B cell (primary cell): ENCODE results near the gene OTOF. TPM values are rescaled to one million over a fixed set of nuclear protein-coding genes. Genes with fewer than 3 reads are reported as not detected.

ENCODE experiments used
- ATAC-seq: fragments of 200-7000 bp; cut with Tn5 transposase; one replicate; pipeline ENCODE4 v1.10.0; 2021; ENCODE audit warnings: low read depth, mild to moderate bottlenecking, moderate number of reproducible peaks, moderate library complexity
- CTCF ChIA-PET: fragments of 350-600 bp; sonication (Branson Sonifier 250); formaldehyde crosslinking; loops from one replicate; lab custom pipeline; 2021; ENCODE audit warnings: antibody characterized with exemption, inconsistent platforms; lab: Charles Lee
- POLR2A ChIA-PET: fragments of 350-600 bp; sonication (Branson Sonifier 250); formaldehyde crosslinking; loops from one replicate; lab custom pipeline; 2021; ENCODE audit warnings: antibody characterized with exemption; lab: Charles Lee
- DNase-seq: peaks from one replicate; pipeline ENCODE4 v3.0.0; 2013
- H2AFZ ChIP-seq: 2 replicates; pipeline ENCODE4 v1.6.1; 2012; ENCODE audit warnings: mild to moderate bottlenecking, low read depth, low read length; ENCODE audit not compliant: insufficient read depth, poor library complexity, severe bottlenecking
- H3K27ac ChIP-seq, 2 donors: 1 replicate in 1 of 2; 2 replicates in 1 of 2; pipeline ENCODE4 v1.5.1; 2012 to 2013; ENCODE audit warnings: low read length in 2 of 2, mild to moderate bottlenecking in 2 of 2, moderate library complexity in 1 of 2
- H3K27me3 ChIP-seq, 4 experiments: fragments of 200-600 bp in 1 of 4; sonication (generic) in 1 of 4; replicated peaks in 1 of 4; 1 replicate in 2 of 4; 2 replicates in 2 of 4; pipeline versions ENCODE4 v1.6.1 to v1.7.0; 2013 to 2016; ENCODE audit warnings: low read length in 3 of 4, mild to moderate bottlenecking in 2 of 4, mixed read lengths in 1 of 4, moderate library complexity in 1 of 4; ENCODE audit not compliant: insufficient read depth in 4 of 4, control insufficient read depth in 3 of 4; ENCODE audit errors: control extremely low read depth in 1 of 4
- H3K36me3 ChIP-seq, 2 experiments: replicated peaks in 1 of 2; 1 replicate in 1 of 2; 2 replicates in 1 of 2; pipeline versions ENCODE4 v1.6.1 to v1.7.1; 2013; ENCODE audit warnings: low read length in 1 of 2; ENCODE audit not compliant: insufficient read depth in 2 of 2, control insufficient read depth in 1 of 2; ENCODE audit errors: control extremely low read depth in 1 of 2, extremely low read depth in 1 of 2
- H3K4me1 ChIP-seq, 2 donors: fragments of 200-600 bp in 1 of 2; sonication (generic) in 1 of 2; 1 replicate in 1 of 2; 2 replicates in 1 of 2; pipeline versions ENCODE4 v1.5.1 to v1.6.1; 2013 to 2017; ENCODE audit warnings: low read length in 2 of 2; ENCODE audit not compliant: control insufficient read depth in 2 of 2, insufficient read depth in 2 of 2
- H3K4me2 ChIP-seq: replicated peaks from 2 replicates; pipeline ENCODE3; 2012; ENCODE audit warnings: mild to moderate bottlenecking, low read depth, low read length; ENCODE audit not compliant: poor library complexity, severe bottlenecking
- H3K4me3 ChIP-seq, 5 experiments: fragments of 200-600 bp in 1 of 5; sonication (generic) in 1 of 5; 1 replicate in 3 of 5; 2 replicates in 2 of 5; pipeline versions ENCODE4 v1.5.1 to v1.7.0; 2011 to 2016; ENCODE audit warnings: low read length in 4 of 5, mild to moderate bottlenecking in 4 of 5, low read depth in 2 of 5, control low read depth in 1 of 5, moderate library complexity in 1 of 5; ENCODE audit not compliant: insufficient read depth in 1 of 5; ENCODE audit errors: control extremely low read depth in 1 of 5, extremely low read depth in 1 of 5
- H3K79me2 ChIP-seq: fragments of 200-600 bp; sonication (generic); one replicate; pipeline ENCODE4 v1.6.0; 2016; ENCODE audit warnings: low read length; ENCODE audit not compliant: control insufficient read depth, insufficient read depth
- H3K9ac ChIP-seq: fragments of 200-600 bp; sonication (generic); 2 replicates; pipeline ENCODE4 v1.6.1; 2017; ENCODE audit warnings: mild to moderate bottlenecking, low read length, moderate library complexity
- H3K9me3 ChIP-seq, 3 donors: one replicate each; pipeline versions ENCODE4 v1.6.1 to v1.7.1; 2013; ENCODE audit warnings: low read length in 2 of 3; ENCODE audit not compliant: control insufficient read depth in 2 of 3, insufficient read depth in 1 of 3; ENCODE audit errors: control extremely low read depth in 1 of 3
- H4K20me1 ChIP-seq: 2 replicates; pipeline ENCODE4 v1.6.0; 2012; ENCODE audit warnings: mild to moderate bottlenecking, low read length; ENCODE audit not compliant: insufficient read depth, control insufficient read depth, poor library complexity, severe bottlenecking
- H3K27ac Mint-ChIP-seq: one replicate; pipeline ENCODE4 v1.8.0; 2021; ENCODE audit warnings: mixed read lengths
- H3K27me3 Mint-ChIP-seq: one replicate; pipeline ENCODE4 v1.8.0; 2021; ENCODE audit warnings: mixed read lengths
- H3K4me1 Mint-ChIP-seq: one replicate; pipeline ENCODE4 v1.8.0; 2021; ENCODE audit warnings: mixed read lengths
- H3K4me3 Mint-ChIP-seq: one replicate; pipeline ENCODE4 v1.8.0; 2021; ENCODE audit warnings: mixed read lengths
- H3K9me3 Mint-ChIP-seq: one replicate; pipeline ENCODE4 v1.8.0; 2022; ENCODE audit warnings: mixed read lengths; ENCODE audit not compliant: insufficient read depth
- EZH2 ChIP-seq: IDR thresholded peaks from 2 replicates; pipeline ENCODE4 v1.6.1; 2012; ENCODE audit warnings: borderline replicate concordance, low read depth, mild to moderate bottlenecking, moderate library complexity, low read length; ENCODE audit not compliant: insufficient read depth, poor library complexity, severe bottlenecking
- WGBS: methylation state at CpG from one replicate; pipeline ENCODE4 v1.1.5; 2013; ENCODE audit warnings: missing lambda C conversion rate; ENCODE audit not compliant: insufficient coverage; 5-methylcytosine and 5-hydroxymethylcytosine counted together
- intact Hi-C: fragments of 100-400 bp; cut with micrococcal nuclease; formaldehyde crosslinking; loops from one replicate; pipeline ENCODE4 v1.10.0; 2022
- polyA plus RNA-seq: library from polyadenylated mRNA; depleted of rRNA; stranded (reverse); fragments of >200 nt; gene quantifications from 2 replicates; pipeline ENCODE4 v1.2.3, GENCODE V29; 2012
- total RNA-seq, 2 donors: library from RNA; stranded (reverse); fragments of 120-200 nt in 1 of 2; gene quantifications; 1 replicate in 1 of 2; 2 replicates in 1 of 2; pipeline versions ENCODE4 v1.2.3 to v1.2.4, GENCODE V29; 2013 to 2022
- TF ChIP-seq, protein P1 (sequence below): fragments of 200-600 bp; IDR thresholded peaks from one replicate; pipeline ENCODE4 v1.8.0; 2022; ENCODE audit warnings: antibody characterized with exemption, mild to moderate bottlenecking

OTOF gene
- total and polyA plus RNA-seq, 2 donors (not counting 1 experiment from before 2014, with no cell fraction given) = not detected

DNA sequence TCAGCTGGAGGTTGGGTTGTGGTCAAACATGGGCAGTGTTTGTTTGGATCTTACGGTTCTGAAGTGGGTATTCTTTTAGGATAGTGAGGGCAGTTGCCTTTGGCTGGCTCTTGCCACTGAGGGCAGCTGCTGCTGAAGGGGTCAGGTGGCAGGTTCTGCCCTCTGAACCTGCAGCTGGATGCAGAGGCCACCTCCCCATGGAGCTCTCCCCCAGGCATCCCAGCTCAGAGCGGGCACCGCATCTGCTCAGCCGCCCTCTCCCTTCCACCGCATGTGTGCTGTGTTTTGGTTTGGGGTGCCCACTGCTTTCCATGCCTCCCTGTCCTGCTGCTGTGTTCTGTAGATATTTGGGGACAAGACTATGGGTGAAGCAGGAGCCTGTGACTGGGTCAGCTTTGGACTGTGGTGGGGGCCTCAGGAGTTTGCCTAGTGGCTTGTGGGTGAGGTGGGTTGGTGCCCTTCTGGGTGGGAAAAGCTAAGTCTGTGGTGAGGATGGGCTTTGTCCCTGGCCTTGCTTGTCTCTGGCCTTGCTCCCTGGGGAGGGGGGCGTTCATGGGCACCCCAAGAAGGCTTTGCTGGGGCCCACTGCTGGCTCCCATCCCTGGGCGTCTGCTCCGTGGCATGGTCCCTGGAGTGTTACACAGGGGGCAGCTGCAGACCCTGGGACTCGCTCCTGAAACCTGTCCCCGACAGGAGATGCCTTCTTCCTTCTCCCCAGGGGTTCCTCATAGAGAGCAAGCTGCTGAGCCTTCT lies 28.5 kb downstream of the OTOF start:
- no peak overlapping the region for H3K4me3 ChIP-seq
- CTCF ChIA-PET = no interaction called here
- no peak overlapping the region for H3K9ac ChIP-seq
- POLR2A ChIA-PET = no interaction called here
- intact Hi-C loops = no loop called here
- H3K27ac ChIP-seq = no peak overlapping the region
- TF ChIP-seq, protein P1, sequence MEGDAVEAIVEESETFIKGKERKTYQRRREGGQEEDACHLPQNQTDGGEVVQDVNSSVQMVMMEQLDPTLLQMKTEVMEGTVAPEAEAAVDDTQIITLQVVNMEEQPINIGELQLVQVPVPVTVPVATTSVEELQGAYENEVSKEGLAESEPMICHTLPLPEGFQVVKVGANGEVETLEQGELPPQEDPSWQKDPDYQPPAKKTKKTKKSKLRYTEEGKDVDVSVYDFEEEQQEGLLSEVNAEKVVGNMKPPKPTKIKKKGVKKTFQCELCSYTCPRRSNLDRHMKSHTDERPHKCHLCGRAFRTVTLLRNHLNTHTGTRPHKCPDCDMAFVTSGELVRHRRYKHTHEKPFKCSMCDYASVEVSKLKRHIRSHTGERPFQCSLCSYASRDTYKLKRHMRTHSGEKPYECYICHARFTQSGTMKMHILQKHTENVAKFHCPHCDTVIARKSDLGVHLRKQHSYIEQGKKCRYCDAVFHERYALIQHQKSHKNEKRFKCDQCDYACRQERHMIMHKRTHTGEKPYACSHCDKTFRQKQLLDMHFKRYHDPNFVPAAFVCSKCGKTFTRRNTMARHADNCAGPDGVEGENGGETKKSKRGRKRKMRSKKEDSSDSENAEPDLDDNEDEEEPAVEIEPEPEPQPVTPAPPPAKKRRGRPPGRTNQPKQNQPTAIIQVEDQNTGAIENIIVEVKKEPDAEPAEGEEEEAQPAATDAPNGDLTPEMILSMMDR = no peak
- no peak for TF ChIP-seq EZH2
- 96% methylated on average over 10 of the region's 10 CpGs for WGBS
- peaks cover 0 to 5% (median 0%) of the 10 kb centered on the region in 4 experiments for H3K27me3 ChIP-seq
- DNase-seq (no peak), ATAC-seq (no peak)
- no peaks in the 10 kb centered on the region for H3K4me1 ChIP-seq
- no peaks in the 10 kb centered on the region for H3K9me3 ChIP-seq
- H3K4me2 ChIP-seq = no peak overlapping the region
- peaks cover 3% of the 10 kb centered on the region for H3K9me3 Mint-ChIP-seq
- H3K27me3 Mint-ChIP-seq = peaks cover 10% of the 10 kb centered on the region
- no peak overlapping the region for H2AFZ ChIP-seq
- H3K79me2 ChIP-seq = no peaks in the 10 kb centered on the region
- H3K4me1 Mint-ChIP-seq = no peaks in the 10 kb centered on the region
- H3K27ac Mint-ChIP-seq = no peak overlapping the region
- H3K4me3 Mint-ChIP-seq = no peak overlapping the region
- H3K36me3 ChIP-seq = no peaks in the 10 kb centered on the region
- H4K20me1 ChIP-seq = no peaks in the 10 kb centered on the region

DNA sequence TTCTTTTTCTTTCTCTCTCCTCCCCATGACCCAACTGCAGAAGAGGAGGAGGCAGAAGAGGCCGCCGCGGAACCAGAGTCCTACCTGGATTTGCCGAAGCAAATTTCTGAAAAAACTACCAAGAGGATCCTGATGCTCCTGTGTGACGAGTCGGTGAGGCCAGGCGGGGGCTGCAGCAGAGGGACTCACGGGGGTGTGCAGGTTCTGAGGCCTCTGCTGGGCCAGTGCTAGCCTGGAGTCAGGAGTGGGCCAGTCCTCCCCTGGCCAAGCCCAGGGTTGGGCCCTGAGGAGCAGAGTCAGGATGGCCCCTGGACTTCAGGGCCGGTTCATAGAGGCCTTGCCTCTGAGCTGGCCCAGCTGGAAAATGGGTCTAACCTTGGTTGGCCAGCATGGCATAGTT lies 29.3 kb downstream of the OTOF start:
- DNase-seq (no peak), ATAC-seq (no peak)
- intact Hi-C loops = no loop called here
- H3K79me2 ChIP-seq = no peaks in the 10 kb centered on the region
- H3K9me3 Mint-ChIP-seq = peaks cover 3% of the 10 kb centered on the region
- no peaks in the 10 kb centered on the region for H3K9me3 ChIP-seq
- no peaks in the 10 kb centered on the region for H3K4me1 ChIP-seq
- ChIA-PET CTCF (no interaction called here), POLR2A (no interaction called here)
- H3K4me3 Mint-ChIP-seq = no peak overlapping the region
- H3K9ac ChIP-seq = no peak overlapping the region
- 96% methylated on average over 9 of the region's 9 CpGs for WGBS
- peaks cover 0 to 7% (median 0%) of the 10 kb centered on the region in 4 experiments for H3K27me3 ChIP-seq
- no peak overlapping the region for H3K4me2 ChIP-seq
- no peak overlapping the region for H3K27ac Mint-ChIP-seq
- no peaks in the 10 kb centered on the region for H4K20me1 ChIP-seq
- H3K27me3 Mint-ChIP-seq = peaks cover 6% of the 10 kb centered on the region
- H3K36me3 ChIP-seq = no peaks in the 10 kb centered on the region
- no peak overlapping the region for H2AFZ ChIP-seq
- TF ChIP-seq, protein P1 = no peak
- TF ChIP-seq EZH2 = no peak
- H3K4me3 ChIP-seq = no peak overlapping the region
- no peak overlapping the region for H3K27ac ChIP-seq
- H3K4me1 Mint-ChIP-seq = no peaks in the 10 kb centered on the region
